GM23338 (cell line): ENCODE measurements around the gene SWT1.

ENCODE experiments used
- CREB1 ChIP-seq: fragments of 250-450 bp; sonication (Bioruptor Pico); IDR thresholded peaks from 2 replicates; pipeline ENCODE4 v1.5.0; 2020; ENCODE audit warnings: low read depth, mild to moderate bottlenecking, moderate library complexity
- EZH2 ChIP-seq: fragments of 200-600 bp; sonication (generic); IDR thresholded peaks from one replicate; pipeline ENCODE4 v1.8.0; 2017; ENCODE audit warnings: antibody characterized with exemption, mild to moderate bottlenecking, low read depth; ENCODE audit not compliant: unreplicated experiment
- EZH2phosphoT487 ChIP-seq: fragments of 200-600 bp; sonication (generic); IDR thresholded peaks from one replicate; pipeline ENCODE4 v1.8.1; 2018; ENCODE audit warnings: antibody characterized with exemption; ENCODE audit not compliant: unreplicated experiment
- POLR2AphosphoS5 ChIP-seq: IDR thresholded peaks from 2 replicates; pipeline ENCODE4 v1.6.1; 2016; ENCODE audit warnings: antibody characterized with exemption, low read depth
- TF ChIP-seq, protein P1 (sequence below), 2 experiments: fragments of 200-600 bp in 1 of 2; sonication (generic) in 1 of 2; conservative IDR thresholded peaks; 2 replicates each; pipeline versions ENCODE4 v1.5.1 to v1.6.1; 2016 to 2017; ENCODE audit warnings: antibody characterized with exemption in 2 of 2, low read depth in 2 of 2, mild to moderate bottlenecking in 2 of 2, moderate library complexity in 1 of 2
- TF ChIP-seq, protein P2 (sequence below): IDR thresholded peaks from one replicate; pipeline ENCODE4 v1.6.1; 2018; ENCODE audit warnings: antibody characterized with exemption; ENCODE audit not compliant: unreplicated experiment
- TF ChIP-seq, protein P3 (sequence below): IDR thresholded peaks from 2 replicates; pipeline ENCODE4 v1.6.1; 2016; ENCODE audit warnings: antibody characterized with exemption

DNA sequence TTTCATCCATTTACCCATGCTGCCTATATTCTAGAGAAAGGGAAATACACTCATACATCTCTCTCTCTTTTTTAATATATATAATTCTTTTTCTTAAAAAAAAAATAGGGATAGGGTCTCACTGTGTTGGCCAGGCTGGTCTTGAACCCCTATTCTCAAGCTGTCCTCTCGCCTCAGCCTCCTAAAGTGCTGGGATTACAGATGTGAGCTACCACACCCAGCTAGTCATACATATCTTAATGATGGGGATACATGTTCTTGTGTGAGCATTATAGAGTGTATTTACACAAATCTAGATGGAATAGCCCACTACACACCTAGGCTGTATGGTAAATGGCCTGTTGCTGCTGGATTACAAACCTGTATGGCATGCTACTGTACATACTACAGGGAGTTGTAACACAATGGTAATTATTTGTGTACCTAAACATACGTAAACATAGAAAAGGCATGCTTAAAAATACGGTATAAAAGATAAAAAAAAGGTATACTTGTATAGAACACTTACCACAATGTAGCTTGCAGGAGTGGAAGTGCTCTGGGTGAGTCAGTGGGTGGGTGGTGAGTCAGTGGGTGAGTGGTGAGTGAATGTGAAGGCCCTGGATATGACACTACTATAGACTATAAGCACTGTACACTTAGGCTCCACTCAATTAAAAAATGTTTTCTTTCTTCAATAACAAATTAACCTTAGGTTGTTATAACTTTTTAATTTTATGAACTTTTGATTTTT is 87.2 kb downstream of the SWT1 start:
- TF ChIP-seq, protein P1, sequence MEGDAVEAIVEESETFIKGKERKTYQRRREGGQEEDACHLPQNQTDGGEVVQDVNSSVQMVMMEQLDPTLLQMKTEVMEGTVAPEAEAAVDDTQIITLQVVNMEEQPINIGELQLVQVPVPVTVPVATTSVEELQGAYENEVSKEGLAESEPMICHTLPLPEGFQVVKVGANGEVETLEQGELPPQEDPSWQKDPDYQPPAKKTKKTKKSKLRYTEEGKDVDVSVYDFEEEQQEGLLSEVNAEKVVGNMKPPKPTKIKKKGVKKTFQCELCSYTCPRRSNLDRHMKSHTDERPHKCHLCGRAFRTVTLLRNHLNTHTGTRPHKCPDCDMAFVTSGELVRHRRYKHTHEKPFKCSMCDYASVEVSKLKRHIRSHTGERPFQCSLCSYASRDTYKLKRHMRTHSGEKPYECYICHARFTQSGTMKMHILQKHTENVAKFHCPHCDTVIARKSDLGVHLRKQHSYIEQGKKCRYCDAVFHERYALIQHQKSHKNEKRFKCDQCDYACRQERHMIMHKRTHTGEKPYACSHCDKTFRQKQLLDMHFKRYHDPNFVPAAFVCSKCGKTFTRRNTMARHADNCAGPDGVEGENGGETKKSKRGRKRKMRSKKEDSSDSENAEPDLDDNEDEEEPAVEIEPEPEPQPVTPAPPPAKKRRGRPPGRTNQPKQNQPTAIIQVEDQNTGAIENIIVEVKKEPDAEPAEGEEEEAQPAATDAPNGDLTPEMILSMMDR (conservative IDR thresholded peaks at IDR 0.05; ENCODE audit: low read depth in 2 of 2): no peak
- TF ChIP-seq POLR2AphosphoS5: no peak
- TF ChIP-seq, protein P2, sequence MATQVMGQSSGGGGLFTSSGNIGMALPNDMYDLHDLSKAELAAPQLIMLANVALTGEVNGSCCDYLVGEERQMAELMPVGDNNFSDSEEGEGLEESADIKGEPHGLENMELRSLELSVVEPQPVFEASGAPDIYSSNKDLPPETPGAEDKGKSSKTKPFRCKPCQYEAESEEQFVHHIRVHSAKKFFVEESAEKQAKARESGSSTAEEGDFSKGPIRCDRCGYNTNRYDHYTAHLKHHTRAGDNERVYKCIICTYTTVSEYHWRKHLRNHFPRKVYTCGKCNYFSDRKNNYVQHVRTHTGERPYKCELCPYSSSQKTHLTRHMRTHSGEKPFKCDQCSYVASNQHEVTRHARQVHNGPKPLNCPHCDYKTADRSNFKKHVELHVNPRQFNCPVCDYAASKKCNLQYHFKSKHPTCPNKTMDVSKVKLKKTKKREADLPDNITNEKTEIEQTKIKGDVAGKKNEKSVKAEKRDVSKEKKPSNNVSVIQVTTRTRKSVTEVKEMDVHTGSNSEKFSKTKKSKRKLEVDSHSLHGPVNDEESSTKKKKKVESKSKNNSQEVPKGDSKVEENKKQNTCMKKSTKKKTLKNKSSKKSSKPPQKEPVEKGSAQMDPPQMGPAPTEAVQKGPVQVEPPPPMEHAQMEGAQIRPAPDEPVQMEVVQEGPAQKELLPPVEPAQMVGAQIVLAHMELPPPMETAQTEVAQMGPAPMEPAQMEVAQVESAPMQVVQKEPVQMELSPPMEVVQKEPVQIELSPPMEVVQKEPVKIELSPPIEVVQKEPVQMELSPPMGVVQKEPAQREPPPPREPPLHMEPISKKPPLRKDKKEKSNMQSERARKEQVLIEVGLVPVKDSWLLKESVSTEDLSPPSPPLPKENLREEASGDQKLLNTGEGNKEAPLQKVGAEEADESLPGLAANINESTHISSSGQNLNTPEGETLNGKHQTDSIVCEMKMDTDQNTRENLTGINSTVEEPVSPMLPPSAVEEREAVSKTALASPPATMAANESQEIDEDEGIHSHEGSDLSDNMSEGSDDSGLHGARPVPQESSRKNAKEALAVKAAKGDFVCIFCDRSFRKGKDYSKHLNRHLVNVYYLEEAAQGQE: no peak
- no peak for TF ChIP-seq CREB1 (CRISPR knock-in tag)
- TF ChIP-seq EZH2phosphoT487: no peak
- TF ChIP-seq, protein P3, sequence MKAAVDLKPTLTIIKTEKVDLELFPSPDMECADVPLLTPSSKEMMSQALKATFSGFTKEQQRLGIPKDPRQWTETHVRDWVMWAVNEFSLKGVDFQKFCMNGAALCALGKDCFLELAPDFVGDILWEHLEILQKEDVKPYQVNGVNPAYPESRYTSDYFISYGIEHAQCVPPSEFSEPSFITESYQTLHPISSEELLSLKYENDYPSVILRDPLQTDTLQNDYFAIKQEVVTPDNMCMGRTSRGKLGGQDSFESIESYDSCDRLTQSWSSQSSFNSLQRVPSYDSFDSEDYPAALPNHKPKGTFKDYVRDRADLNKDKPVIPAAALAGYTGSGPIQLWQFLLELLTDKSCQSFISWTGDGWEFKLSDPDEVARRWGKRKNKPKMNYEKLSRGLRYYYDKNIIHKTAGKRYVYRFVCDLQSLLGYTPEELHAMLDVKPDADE: no peak
- no peak for TF ChIP-seq EZH2
